HG02642 (cell line): Measurements from ENCODE around the gene DLL1.

Experiments used
- ATAC-seq: cut with Tn5 transposase; IDR thresholded peaks from one replicate; pipeline ENCODE4 v1.9.1; 2021; ENCODE audit warnings: mild to moderate bottlenecking; ENCODE audit not compliant: unreplicated experiment, poor library complexity

The DLL1 gene

GRCh38 chr6:170284126-170284773, 6.6 kb downstream of the DLL1 start:
- no peak for ATAC-seq

- no peak for ATAC-seq
Observed at GRCh38 chr6:170283212-170284081, 7.4 kb downstream of the DLL1 start.

- ATAC-seq = no peak
Observed at GRCh38 chr6:170282512-170283158, 8.2 kb downstream of the DLL1 start.

- ATAC-seq = no peak
Observed at GRCh38 chr6:170281331-170282292, 9.3 kb downstream of the DLL1 start.

- ATAC-seq = peak; percentile 23
Observed at GRCh38 chr6:170280689-170281045, 10.2 kb downstream of the DLL1 start.

- ATAC-seq = peak; percentile 65
Observed at GRCh38 chr6:170279977-170280688, 10.7 kb downstream of the DLL1 start.

GRCh38 chr6:170279426-170279825, 11.5 kb downstream of the DLL1 start:
- no peak for ATAC-seq

- ATAC-seq = no peak
Observed at GRCh38 chr6:170278743-170279094, 12.2 kb downstream of the DLL1 start.

GRCh38 chr6:170277893-170278742, 12.8 kb downstream of the DLL1 start:
- no peak for ATAC-seq

- no peak for ATAC-seq
Observed at GRCh38 chr6:170276369-170277057, 14.4 kb downstream of the DLL1 start.

- ATAC-seq = no peak
Observed at GRCh38 chr6:170274713-170275560, 15.9 kb downstream of the DLL1 start.

GRCh38 chr6:170273681-170274080, 17.2 kb downstream of the DLL1 start:
- no peak for ATAC-seq

- ATAC-seq = no peak
Observed at GRCh38 chr6:170273191-170273590, 17.7 kb downstream of the DLL1 start.

GRCh38 chr6:170272341-170273065, 18.4 kb downstream of the DLL1 start:
- ATAC-seq = no peak

GRCh38 chr6:170271771-170272314, 19.0 kb downstream of the DLL1 start:
- ATAC-seq = peak; percentile 95

GRCh38 chr6:170270984-170271593, 19.8 kb downstream of the DLL1 start:
- no peak for ATAC-seq
